Cardiac septum (tissue), 1 donor: ENCODE measurements around the gene TAF11L2. TPM values are rescaled to one million over a fixed set of nuclear protein-coding genes. Genes with fewer than 3 reads are reported as not detected.
A peak's percentile ranks its signal among the peaks of the same experiment; 100 is the strongest.
"Not testable (repeated sequence)": the region's sequence is repeated elsewhere in the genome, so short reads cannot be mapped to it uniquely, and the experiment has no call there.

Experiments used
- DNase-seq: peaks from one replicate; pipeline ENCODE4 v3.0.0-alpha.2; 2020; ENCODE audit warnings: low spot score
- intact Hi-C: fragments of 100-400 bp; cut with DNase I; formaldehyde crosslinking; loops from one replicate; pipeline ENCODE4 v1.14.0; 2022
- long read RNA-seq: library from polyadenylated mRNA; unstranded; transcript quantifications from one replicate; pipeline ENCODE4 v2.0.0, GENCODE V29; 2021
- total RNA-seq: library from RNA; stranded (reverse); fragmentation: NEBNext Ultra II Directional; extraction: Animal tissue kit (Norgen Biotek cat#: 25700); gene quantifications from one replicate; pipeline ENCODE4 v1.2.1, GENCODE V29; 2021
- donor health status: DM: no; HTN: no; CAD: no.

Gene TAF11L2
- total RNA-seq, result not detected
- long read RNA-seq, result 0 reads

DNA sequence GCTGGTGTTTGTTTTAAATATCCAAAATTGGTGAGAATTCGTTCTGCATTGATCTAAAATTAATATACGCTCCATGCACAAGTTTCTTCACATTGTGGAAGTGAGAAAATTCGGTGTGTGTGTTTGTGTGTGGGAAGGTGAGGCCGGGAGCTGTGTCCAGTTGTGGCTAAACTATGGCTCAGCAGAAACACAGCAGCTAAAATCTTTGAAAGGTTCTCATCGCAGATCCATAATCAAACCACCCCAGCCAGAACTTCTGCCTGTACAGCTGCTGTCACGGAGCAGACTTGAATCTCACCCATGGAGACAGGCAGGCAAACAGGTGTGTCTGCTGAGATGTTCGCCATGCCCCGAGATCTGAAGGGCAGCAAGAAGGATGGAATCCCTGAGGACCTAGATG lies at the start of gene TAF11L2:
Gene TAF11L2, plus strand, starts transcription at position 301 of the 400 bp plus-strand sequence.
- intact Hi-C loops, DNase-seq: not testable (repeated sequence)

GRCh38 chr5:17448877-17449276 lies 49.2 kb upstream of the TAF11L2 start:
- intact Hi-C loops, result no loop called here
- DNase-seq, result no peak

DNA sequence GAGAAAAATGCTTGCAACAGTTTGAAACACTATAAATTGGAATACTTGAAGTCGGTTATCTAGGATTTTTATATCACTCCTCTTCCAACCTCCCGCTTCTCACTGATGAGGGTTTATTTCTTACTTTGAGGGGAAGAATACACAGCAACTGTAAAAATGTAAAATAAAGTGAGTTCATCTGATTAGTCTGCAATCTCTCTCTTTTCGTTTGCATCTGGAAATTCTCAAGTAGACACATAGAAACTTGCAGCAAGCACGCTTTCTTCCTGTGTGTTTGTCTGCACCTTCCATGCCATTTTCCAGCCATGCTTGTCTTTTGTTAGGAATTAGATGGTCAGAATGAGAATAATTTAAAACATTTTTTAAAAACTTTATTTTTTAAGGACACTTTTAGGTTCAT lies 45.1 kb upstream of the TAF11L2 start:
- intact Hi-C loops, result no loop called here
- no peak for DNase-seq

DNA sequence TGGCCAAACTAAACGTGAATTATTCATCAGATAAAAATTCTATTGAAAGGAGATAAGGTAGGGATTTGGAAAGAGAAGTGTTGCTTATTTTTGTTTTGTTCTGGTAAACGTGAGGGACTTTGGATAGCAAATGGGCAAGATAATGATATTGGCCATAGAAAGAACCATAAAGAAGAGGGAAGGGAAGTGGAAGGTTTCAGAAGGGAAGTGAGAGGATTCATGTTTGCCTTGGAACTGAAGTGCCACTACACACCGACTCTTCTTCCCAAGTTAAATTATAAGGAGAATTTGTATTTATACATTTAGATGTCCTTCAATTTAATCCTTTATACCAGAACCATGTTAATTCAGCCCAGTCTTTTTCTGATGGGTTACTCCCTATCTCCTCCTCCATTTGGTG lies 42.1 kb upstream of the TAF11L2 start:
- no peak for DNase-seq
- intact Hi-C loops, result no loop called here

GRCh38 chr5:17461793-17462192 lies 36.2 kb upstream of the TAF11L2 start:
- intact Hi-C loops, result no loop called here
- DNase-seq, result no peak

GRCh38 chr5:17463653-17464052 lies 34.4 kb upstream of the TAF11L2 start:
- intact Hi-C loops, result no loop called here
- DNase-seq, result no peak

DNA sequence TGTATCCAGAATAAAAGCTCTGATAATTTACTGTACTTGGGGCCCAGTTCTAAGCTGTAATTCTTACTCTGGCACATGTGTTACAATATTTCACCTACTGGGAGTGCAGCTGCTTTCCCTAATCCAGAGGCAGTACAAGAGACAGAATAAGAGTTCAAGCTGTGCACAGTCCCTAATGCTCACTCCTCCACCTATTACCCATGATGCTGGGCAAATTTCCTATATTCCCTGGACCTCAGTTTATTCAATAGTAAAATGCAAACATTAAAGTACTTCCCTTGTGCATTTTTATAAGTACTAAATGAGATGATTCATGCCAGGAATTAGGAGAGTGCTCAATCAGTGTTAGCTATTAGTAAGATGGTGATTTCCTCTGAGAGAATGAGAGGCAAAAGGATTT lies 28.0 kb upstream of the TAF11L2 start:
- DNase-seq, result no peak
- intact Hi-C loops, result no loop called here

GRCh38 chr5:17475064-17475463 lies 23.0 kb upstream of the TAF11L2 start:
- DNase-seq, intact Hi-C loops: not testable (repeated sequence)

GRCh38 chr5:17477043-17477442 lies 21.0 kb upstream of the TAF11L2 start:
- no peak for DNase-seq
- intact Hi-C loops, result no loop called here

DNA sequence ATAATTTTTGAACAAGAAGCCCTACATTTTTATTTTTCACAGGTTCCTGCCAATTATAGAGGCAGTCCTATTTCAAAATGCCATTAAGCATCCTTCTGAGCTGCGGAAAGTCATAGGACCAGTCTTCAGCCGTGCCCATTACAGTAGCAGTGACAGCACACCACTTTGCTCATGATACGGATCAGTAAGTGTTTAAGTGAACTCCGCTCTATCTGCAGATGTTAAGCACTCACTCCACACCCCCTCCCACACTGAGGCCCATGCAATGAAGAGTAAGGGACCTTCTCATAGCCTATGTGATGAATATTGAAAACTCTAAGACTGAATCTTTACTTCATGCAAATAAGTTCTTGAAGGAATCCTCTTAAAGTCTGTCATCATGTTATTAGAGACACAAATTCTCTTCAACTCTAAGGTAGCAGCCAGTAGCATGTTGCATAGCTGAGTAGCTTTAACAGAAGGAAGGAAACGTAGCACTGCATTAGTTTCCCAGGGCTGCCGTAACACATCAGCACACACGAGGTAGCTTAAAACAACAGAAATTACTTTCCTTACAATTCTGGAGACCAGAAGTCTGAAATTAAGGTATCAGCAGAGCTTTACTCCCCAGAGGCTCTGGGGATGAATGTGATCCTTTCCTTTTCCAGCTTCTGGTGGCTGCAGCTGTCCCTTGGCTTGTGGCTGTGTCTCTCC lies 20.3 kb upstream of the TAF11L2 start:
- DNase-seq, result no peak
- intact Hi-C loops, result no loop called here

- intact Hi-C loops, result no loop called here
- no peak for DNase-seq
Measured at GRCh38 chr5:17481378-17481777, 16.7 kb upstream of the TAF11L2 start.

DNA sequence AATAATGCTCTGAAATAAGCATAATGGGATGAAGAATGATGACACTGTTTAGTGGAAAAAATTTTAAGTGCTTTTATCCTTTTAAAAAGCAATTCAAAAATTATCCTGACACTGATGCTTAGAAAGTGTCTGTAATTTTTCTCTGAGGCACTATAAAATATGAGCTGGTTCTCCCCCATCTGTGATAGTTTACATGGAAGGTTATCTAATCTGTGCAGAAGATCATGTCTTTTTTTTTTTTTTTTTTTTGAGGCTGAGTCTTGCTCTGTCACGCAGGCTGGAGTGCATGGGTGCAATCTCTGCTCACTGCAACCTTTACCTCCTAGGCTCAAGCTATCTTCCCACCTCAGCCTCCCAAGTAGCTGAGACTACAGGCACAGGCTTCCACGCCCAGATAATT lies 15.2 kb upstream of the TAF11L2 start:
- intact Hi-C loops, result no loop called here
- no peak for DNase-seq

DNA sequence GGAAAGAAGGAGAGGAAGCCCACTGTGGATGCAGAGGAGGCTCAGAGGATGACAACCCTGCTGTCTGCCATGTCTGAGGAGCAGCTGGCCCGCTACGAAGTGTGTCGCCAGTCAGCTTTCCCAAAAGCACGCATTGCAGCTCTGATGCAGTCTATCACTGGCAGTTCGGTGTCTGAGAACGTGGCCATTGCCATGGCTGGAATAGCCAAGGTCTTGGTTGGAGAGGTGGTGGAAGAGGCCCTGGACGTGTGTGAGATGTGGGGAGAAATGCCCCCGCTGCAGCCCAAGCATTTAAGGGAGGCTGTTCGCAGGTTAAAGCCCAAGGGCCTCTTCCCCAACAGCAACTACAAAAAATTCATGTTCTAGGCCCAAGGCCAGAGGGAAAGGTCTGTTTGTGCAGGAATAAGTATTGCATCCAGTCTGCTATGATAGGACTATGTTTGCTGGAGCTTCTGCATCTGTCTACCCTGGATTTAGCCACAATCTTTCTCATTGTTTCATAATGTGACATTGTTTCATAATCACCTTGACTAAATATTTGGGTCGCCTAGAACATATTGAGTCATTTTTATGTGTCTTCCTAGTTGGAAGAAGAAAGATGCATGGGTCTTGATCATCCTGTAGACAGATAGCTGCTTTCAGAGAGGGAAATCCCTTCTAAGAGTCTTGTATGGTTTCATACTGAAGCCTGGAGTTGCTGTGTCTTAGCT lies 11.4 kb upstream of the TAF11L2 start:
- intact Hi-C loops, DNase-seq: not testable (repeated sequence)

GRCh38 chr5:17487174-17487512 lies 10.9 kb upstream of the TAF11L2 start:
- intact Hi-C loops, result no loop called here
- DNase-seq, result no peak

GRCh38 chr5:17491257-17491656 lies 6.8 kb upstream of the TAF11L2 start:
- DNase-seq, intact Hi-C loops: not testable (repeated sequence)

DNA sequence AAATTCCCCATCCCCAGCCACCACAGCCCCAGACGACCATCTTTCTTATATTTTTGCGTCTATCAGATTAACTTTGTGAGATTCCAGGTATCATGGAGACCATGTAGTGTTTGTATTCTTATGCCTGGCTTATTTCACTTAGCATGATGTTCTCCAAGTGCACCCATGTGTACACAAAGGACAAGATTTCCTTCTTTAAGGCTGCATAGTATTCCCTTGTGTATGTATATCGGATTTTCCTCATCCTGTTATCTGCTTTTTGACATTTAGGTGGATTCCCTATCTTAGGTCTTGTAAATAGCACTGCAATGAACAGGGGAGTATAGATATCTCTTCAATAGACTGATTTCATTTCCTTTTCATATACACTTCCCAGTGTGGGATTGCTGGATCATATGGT lies 5.3 kb upstream of the TAF11L2 start:
- no peak for DNase-seq
- intact Hi-C loops, result no loop called here

DNA sequence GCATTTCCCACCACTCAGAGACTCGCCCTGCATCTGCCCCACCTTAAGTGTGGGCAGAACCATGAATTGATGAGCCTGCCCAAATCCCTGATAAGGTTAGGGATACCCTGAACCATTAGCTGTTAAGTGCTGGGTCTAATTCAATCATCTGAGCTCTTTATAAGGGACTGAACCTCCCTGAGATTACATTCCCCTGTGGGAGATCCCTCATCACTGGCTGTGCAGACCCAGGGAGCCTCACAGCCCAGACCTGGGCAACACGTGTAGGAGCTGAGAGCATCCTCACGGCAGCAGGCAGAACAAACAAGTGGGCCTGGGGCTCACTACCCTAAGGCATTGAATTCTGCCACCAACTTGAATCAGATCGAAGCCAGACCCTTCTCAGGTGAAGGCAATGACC lies 585 bp upstream of the TAF11L2 start:
- no peak for DNase-seq
- intact Hi-C loops, result no loop called here

GRCh38 chr5:17511775-17512325 lies 13.8 kb downstream of the TAF11L2 start:
- DNase-seq, result no peak
- intact Hi-C loops, result no loop called here

DNA sequence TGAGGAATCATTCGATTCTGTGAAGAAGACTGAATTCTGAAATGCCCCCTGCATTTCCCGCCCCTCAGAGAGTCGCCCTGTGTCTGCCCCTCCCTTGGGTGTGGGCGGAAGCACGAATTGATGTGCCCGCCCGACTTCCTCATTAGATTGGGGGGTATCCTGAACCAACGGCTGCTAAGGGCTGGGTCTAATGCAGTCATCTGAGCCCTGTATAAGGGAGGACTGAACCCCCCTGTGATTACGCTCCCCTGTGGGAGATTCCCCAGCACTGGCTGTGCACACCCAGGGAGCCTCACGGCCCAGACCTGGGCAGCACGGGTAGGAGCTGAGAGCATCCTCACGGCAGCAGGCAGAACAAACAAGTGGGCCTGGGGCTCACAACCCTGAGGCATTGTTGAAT lies 19.5 kb downstream of the TAF11L2 start:
- peak; percentile 89 for DNase-seq
- intact Hi-C loops, result not testable (repeated sequence)

- intact Hi-C loops, result not testable (repeated sequence)
Measured at GRCh38 chr5:17518067-17518466, 20.0 kb downstream of the TAF11L2 start, which contains the start of gene TAF11L3. TAF11L3 (plus strand) TSS chr5:17518367.

DNA sequence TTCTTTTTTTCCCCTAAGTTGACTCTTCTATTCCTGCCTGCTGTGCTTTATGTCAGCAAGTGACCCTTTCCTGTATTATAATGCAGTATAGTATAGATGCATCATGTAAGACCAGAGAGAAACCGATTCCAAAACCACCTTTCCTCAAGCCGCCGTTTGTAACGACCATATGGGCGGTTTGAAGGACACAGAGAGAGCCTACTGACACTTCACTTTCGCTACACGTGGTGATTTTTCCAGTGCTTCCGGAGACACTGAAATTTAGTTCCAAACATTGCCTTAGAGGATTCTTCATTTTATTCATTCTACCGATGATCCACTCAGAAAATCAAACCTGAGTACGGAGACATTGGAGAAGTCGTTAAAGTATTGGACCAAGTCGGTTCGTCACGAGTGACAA lies 21.5 kb downstream of the TAF11L2 start:
- DNase-seq, intact Hi-C loops: not testable (repeated sequence)

More at GRCh38 chr5:17518067-17518466, 20.0 kb downstream of the TAF11L2 start, which contains the start of gene TAF11L3:
- not testable (repeated sequence) for DNase-seq
